ENCODE data around the gene GEMIN7.

Gene GEMIN7

DNA sequence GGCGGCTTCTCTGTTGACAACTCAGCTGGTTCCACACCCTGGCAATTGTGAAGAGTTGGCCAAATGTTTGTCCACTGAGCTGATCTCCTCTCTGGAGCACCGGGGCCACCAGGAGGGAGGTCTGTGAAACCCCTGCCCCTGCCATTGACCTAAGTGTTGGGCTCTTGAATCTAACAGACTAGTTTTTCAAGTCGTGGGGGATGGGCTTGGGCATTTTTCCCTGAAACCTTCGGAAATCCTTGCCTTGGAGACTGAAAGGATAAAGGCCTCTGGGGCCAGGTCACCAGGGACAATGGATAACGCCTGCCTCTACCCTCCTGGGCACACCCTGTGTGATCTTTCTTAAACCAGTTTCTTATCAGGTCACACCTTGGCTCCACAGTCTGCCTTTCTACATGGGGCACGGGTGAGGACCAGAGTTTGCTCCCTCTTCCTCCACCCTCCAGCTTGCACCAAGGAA is 881 bp downstream of the GEMIN7 start:
- ChIA-PET POLR2A (interaction anchor here (0.6 to 1.9 kb wide), 2 partner anchors 13 to 31 kb away, joined by 5 to 8 read pairs; partner anchors contain the start of gene PPP1R37), CTCF (interaction anchor here (1.0 to 2.0 kb wide), 4 partner anchors 10 to 20 kb away, joined by 3 to 11 read pairs (median 4); partner anchors contain the start of gene PPP1R37)
- no peak for DNase-seq (ENCODE audit: extremely low spot score)
- TF ChIP-seq, protein P1, sequence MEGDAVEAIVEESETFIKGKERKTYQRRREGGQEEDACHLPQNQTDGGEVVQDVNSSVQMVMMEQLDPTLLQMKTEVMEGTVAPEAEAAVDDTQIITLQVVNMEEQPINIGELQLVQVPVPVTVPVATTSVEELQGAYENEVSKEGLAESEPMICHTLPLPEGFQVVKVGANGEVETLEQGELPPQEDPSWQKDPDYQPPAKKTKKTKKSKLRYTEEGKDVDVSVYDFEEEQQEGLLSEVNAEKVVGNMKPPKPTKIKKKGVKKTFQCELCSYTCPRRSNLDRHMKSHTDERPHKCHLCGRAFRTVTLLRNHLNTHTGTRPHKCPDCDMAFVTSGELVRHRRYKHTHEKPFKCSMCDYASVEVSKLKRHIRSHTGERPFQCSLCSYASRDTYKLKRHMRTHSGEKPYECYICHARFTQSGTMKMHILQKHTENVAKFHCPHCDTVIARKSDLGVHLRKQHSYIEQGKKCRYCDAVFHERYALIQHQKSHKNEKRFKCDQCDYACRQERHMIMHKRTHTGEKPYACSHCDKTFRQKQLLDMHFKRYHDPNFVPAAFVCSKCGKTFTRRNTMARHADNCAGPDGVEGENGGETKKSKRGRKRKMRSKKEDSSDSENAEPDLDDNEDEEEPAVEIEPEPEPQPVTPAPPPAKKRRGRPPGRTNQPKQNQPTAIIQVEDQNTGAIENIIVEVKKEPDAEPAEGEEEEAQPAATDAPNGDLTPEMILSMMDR (IDR thresholded peaks at IDR 0.05; ENCODE audit: control extremely low read depth, extremely low read depth, low read depth, missing control alignments), result no peak

DNA sequence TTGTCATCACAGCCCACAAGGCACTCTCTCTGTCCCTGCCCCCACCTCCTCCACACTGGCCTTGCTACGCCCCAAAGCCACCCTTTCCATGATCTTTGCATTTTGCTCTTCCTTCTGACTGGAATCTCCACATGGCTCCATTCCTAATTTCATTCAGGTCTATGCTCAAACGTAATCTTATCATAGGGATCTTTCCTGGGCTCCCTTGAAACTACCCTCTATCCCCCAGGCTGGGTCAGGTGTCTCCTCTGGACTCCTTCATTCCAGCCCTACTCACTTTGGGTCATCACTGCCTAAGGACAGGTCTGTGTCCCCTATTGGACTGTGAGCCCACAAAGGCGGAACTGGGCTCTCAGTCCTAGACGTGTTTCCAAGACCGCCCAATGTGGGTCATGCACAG is 3.1 kb downstream of the GEMIN7 start:
- ChIA-PET POLR2A (no interaction called here), CTCF (no interaction called here)
- TF ChIP-seq, protein P1 (IDR thresholded peaks at IDR 0.05; ENCODE audit: control extremely low read depth, extremely low read depth, low read depth, missing control alignments), result no peak
- no peak for DNase-seq (ENCODE audit: extremely low spot score)

DNA sequence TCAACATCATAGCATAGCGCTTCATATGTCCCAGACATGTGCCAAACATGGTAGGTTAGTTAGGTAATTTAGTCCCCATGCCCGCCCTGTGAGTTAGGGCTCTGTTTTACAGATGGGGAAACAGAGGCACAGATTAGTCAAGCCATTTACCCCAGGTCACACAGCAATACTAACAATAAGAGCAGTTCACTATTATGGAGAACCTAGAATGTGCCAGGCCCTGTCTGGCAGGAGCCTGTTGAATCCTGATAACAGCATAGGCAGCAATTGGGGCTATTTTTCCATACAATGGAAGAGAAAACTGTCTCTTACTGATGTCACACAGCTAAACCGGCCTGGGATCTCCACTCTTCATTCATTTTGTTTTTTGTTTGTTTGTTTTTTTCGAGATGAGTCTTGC is 7.4 kb downstream of the GEMIN7 start:
- CTCF ChIA-PET, result interaction anchor here (1.5 kb wide), 1 partner anchor 12 kb away, joined by 3 read pairs; no protein-coding TSS in a partner anchor
- TF ChIP-seq, protein P1 (IDR thresholded peaks at IDR 0.05; ENCODE audit: control extremely low read depth, extremely low read depth, low read depth, missing control alignments), result no peak
- POLR2A ChIA-PET, result no interaction called here
- no peak for DNase-seq (ENCODE audit: extremely low spot score)

DNA sequence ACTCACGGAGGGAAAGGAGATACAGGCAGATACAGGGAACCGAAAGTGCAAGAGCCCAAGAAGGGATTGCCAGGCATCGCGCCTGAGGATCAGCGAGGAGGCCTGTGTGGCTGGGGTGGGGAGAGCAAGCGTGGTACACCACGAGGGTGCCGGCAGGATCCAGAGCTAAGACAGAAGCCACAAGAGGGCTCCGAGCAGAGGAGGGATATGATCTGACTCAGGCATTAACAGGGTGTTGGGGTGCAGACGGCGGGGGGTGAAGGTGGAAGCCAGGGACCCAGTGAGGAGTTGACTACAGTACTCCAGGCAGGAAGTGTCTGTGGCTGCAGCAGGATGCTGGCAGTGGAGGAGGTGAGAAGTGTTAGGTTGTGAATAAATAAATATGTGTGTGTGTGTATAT is 8.5 kb downstream of the GEMIN7 start:
- no peak for DNase-seq (ENCODE audit: extremely low spot score)
- CTCF ChIA-PET, result interaction anchor here (1.5 kb wide), 1 partner anchor 11 kb away, joined by 3 read pairs; no protein-coding TSS in a partner anchor
- POLR2A ChIA-PET, result no interaction called here
- TF ChIP-seq, protein P1 (IDR thresholded peaks at IDR 0.05; ENCODE audit: control extremely low read depth, extremely low read depth, low read depth, missing control alignments), result no peak

DNA sequence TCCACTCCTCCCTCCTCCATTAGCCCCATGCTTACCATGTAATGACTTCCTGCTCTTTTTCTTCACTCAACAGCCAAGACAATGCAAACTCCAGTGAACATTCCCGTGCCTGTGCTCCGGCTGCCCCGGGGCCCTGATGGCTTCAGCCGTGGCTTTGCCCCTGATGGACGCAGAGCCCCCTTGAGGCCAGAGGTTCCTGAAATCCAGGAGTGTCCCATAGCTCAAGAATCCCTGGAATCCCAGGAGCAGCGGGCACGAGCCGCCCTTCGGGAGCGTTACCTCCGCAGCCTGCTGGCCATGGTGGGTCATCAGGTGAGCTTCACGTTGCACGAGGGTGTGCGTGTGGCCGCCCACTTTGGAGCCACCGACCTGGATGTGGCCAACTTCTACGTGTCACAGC is 11.0 kb downstream of the GEMIN7 start:
- no peak for DNase-seq (ENCODE audit: extremely low spot score)
- TF ChIP-seq, protein P1 (IDR thresholded peaks at IDR 0.05; ENCODE audit: control extremely low read depth, extremely low read depth, low read depth, missing control alignments), result no peak
- ChIA-PET POLR2A (no interaction called here), CTCF (interaction anchor here (1.4 kb wide), 1 partner anchor 10 kb away, joined by 5 read pairs; no protein-coding TSS in a partner anchor)

DNA sequence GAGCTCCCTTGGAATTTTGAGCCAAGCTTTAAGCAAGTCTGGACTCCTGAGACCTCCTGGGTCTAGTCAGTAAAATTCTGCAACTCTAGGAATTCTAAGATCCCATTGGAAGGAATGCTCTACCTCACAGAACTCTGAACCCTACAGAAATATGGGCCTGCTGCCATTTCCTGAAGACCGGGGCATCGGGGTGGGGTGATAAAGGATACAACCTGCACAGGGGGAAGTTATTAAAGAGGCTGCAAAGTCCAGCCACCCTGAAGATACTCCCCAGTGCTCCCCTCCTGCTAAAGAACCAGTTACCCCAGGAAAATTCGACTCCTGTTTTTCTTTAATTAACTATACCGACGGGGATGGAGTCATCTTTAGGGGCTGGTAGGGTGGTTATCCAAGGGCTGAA is 11.5 kb downstream of the GEMIN7 start:
- CTCF ChIA-PET, result interaction anchor here (2.5 kb wide), 1 partner anchor 11 kb away, joined by 11 read pairs; the partner anchor contains the start of gene GEMIN7
- POLR2A ChIA-PET, result no interaction called here
- DNase-seq (ENCODE audit: extremely low spot score), result no peak
- TF ChIP-seq, protein P1 (IDR thresholded peaks at IDR 0.05; ENCODE audit: control extremely low read depth, extremely low read depth, low read depth, missing control alignments), result no peak
